Caco-2 (cell line): Measurements from ENCODE around the gene KRTAP4-12. TPM values are rescaled to one million over a fixed set of nuclear protein-coding genes. Genes with fewer than 3 reads are reported as not detected.
"Not testable (repeated sequence)": the region's sequence is repeated elsewhere in the genome, so short reads cannot be mapped to it uniquely, and the experiment has no call there.

Experiments
- BruUV-seq: library from RNA; stranded (reverse); fragments of 400-500 nt; replicated peaks from 2 replicates; lab custom pipeline; 2021; lab: Mats Ljungman, UMichigan
- CTCF ChIA-PET: fragments of 300-600 bp; sonication (Branson Sonifier 250); formaldehyde crosslinking; loops from one replicate; lab custom pipeline; 2022; ENCODE audit warnings: antibody characterized with exemption; lab: Charles Lee
- POLR2A ChIA-PET: fragments of 300-600 bp; sonication (Branson Sonifier 250); formaldehyde crosslinking; loops from one replicate; lab custom pipeline; 2022; ENCODE audit warnings: antibody characterized with exemption; lab: Charles Lee
- DNase-seq, 2 experiments: peaks; one replicate each; pipeline versions ENCODE4 v3.0.0 to v3.0.0-alpha.2; 2020 to 2022
- H3K27me3 ChIP-seq: replicated peaks from 2 replicates; pipeline ENCODE4 v1.6.0; 2011; ENCODE audit warnings: low read length; ENCODE audit not compliant: control insufficient read depth, insufficient read depth
- H3K36me3 ChIP-seq: 2 replicates; pipeline ENCODE4 v1.5.1; 2011; ENCODE audit warnings: low read length; ENCODE audit not compliant: control insufficient read depth, insufficient read depth
- H3K4me1 ChIP-seq: fragments of 250-450 bp; sonication (Bioruptor Pico); 2 replicates; pipeline ENCODE4 v1.5.1; 2020; ENCODE audit warnings: mild to moderate bottlenecking
- H3K4me3 ChIP-seq: 2 replicates; pipeline ENCODE4 v1.5.1; 2011; ENCODE audit warnings: low read depth, mild to moderate bottlenecking, control low read depth, low read length
- H3K9me3 ChIP-seq: fragments of 250-450 bp; sonication (Bioruptor Pico); 2 replicates; pipeline ENCODE4 v1.5.1; 2020; ENCODE audit warnings: mild to moderate bottlenecking, moderate library complexity
- H3K27ac Mint-ChIP-seq: one replicate; pipeline ENCODE4 v1.8.0; 2022; ENCODE audit warnings: mixed read lengths; ENCODE audit not compliant: unreplicated experiment
- H3K27me3 Mint-ChIP-seq: one replicate; pipeline ENCODE4 v1.8.0; 2022; ENCODE audit warnings: mixed read lengths; ENCODE audit not compliant: insufficient read depth, unreplicated experiment
- H3K36me3 Mint-ChIP-seq: one replicate; pipeline ENCODE4 v1.8.0; 2022; ENCODE audit warnings: mild to moderate bottlenecking, mixed read lengths; ENCODE audit not compliant: insufficient read depth, unreplicated experiment
- H3K4me1 Mint-ChIP-seq: one replicate; pipeline ENCODE4 v1.8.0; 2022; ENCODE audit warnings: low read depth, mixed read lengths; ENCODE audit not compliant: unreplicated experiment
- H3K4me3 Mint-ChIP-seq: one replicate; pipeline ENCODE4 v1.8.0; 2022; ENCODE audit warnings: mild to moderate bottlenecking, moderate library complexity, mixed read lengths; ENCODE audit not compliant: unreplicated experiment
- H3K9me3 Mint-ChIP-seq: one replicate; pipeline ENCODE4 v1.8.0; 2022; ENCODE audit warnings: mixed read lengths; ENCODE audit not compliant: unreplicated experiment
- intact Hi-C: fragments of 100-400 bp; cut with micrococcal nuclease; formaldehyde crosslinking; loops from one replicate; pipeline ENCODE4 v1.10.0; 2022; ENCODE audit not compliant: unreplicated experiment
- total RNA-seq: library from RNA; stranded (reverse); gene quantifications from 2 replicates; pipeline ENCODE4 v1.2.3, GENCODE V29; 2022
- TF ChIP-seq, protein P1 (sequence below), 2 experiments: fragments of 200-600 bp in 1 of 2; IDR thresholded peaks; 1 replicate in 1 of 2; 2 replicates in 1 of 2; pipeline versions ENCODE4 v1.5.1 to v1.8.0; 2011 to 2022; ENCODE audit warnings: antibody characterized with exemption in 1 of 2, control low read depth in 1 of 2, inconsistent platforms in 1 of 2, low read depth in 1 of 2, low read length in 1 of 2, mild to moderate bottlenecking in 1 of 2, moderate library complexity in 1 of 2; ENCODE audit not compliant: insufficient read depth in 1 of 2, severe bottlenecking in 1 of 2, unreplicated experiment in 1 of 2

KRTAP4-12 gene
- total RNA-seq, 1 experiment from 2014 or later, result not detected

DNA sequence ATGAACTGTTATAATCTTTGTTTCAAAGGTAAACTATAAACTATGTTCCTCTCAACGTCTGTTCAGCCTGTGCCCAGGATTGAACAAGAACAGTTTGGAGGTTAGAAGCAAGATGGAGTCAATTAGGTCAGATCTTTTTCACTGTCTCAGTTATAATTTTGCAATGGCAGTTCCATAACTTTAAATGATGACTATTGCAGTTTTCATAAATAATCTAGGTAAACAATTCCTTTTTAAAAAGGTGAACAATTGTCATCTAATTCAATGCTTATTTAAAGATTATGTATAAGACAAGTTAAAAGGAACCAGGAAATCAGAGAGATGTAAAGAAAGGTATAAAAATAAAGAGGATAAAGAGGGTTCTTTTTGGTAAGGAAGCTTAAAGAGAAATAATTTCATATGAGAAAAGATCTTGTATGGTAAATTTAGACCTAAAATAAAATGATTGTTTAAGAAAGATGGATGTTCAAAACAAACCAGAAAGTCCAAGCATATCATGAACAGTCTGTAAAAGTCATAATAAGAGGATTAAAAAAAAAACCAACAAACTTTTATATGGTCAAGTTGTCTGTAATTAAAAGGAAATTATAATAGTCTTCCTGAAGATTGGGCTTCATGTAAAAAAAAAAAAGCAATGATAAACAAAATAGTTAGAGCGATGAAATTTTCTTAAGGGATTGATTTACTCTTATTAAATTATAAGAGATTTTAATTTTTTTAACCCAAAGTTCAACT, 12.7 kb downstream of the KRTAP4-12 start:
- no peak overlapping the region for H3K27ac Mint-ChIP-seq
- TF ChIP-seq, protein P1, sequence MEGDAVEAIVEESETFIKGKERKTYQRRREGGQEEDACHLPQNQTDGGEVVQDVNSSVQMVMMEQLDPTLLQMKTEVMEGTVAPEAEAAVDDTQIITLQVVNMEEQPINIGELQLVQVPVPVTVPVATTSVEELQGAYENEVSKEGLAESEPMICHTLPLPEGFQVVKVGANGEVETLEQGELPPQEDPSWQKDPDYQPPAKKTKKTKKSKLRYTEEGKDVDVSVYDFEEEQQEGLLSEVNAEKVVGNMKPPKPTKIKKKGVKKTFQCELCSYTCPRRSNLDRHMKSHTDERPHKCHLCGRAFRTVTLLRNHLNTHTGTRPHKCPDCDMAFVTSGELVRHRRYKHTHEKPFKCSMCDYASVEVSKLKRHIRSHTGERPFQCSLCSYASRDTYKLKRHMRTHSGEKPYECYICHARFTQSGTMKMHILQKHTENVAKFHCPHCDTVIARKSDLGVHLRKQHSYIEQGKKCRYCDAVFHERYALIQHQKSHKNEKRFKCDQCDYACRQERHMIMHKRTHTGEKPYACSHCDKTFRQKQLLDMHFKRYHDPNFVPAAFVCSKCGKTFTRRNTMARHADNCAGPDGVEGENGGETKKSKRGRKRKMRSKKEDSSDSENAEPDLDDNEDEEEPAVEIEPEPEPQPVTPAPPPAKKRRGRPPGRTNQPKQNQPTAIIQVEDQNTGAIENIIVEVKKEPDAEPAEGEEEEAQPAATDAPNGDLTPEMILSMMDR (IDR thresholded peaks at IDR 0.05; ENCODE audit: insufficient read depth in 1 of 2, low read depth in 1 of 2, low read length in 1 of 2, severe bottlenecking in 1 of 2, unreplicated experiment in 1 of 2), result no peak
- CTCF ChIA-PET, result no interaction called here

DNA sequence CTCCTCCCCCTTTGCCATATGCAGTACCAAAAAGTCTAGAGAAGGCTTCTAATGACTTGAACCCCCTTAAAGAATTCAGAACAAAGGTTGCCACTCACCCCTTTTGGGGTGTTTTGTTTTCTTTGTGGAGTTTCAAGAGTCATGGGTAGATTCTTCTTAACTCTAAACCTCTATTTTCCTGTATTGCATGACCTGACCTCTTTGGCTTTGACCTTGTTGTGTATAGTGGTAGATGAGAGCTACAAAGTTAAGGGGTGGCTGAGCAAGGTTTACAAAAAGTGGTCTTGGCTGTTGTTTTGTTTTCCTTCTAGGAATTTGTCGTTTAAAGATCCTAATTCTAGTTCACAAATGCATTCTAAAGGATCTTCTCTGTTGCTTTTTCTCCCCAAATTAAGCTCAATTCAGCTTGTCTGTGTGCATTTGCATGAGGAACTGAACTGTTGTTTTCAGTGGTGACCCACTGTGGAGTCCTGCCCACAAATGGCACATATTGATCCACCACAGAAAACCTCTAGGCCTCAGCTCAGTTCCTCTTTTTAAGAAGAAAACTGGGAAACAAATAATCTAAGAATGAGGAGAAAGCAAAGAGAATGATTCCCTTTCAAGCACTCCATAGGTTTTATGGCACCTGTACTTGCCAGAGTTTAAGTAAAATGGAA, 15.1 kb downstream of the KRTAP4-12 start:
- H3K27ac Mint-ChIP-seq, CTCF ChIA-PET: not testable (repeated sequence)

More for the DNA sequence above, 12.7 kb downstream of the KRTAP4-12 start:
- DNase-seq, result no peak
- no peak overlapping the region for H3K4me3 ChIP-seq
- no peaks in the 10 kb centered on the region for H3K27me3 ChIP-seq
- Mint-ChIP-seq H3K27me3 (no peaks in the 10 kb centered on the region), H3K36me3 (no peaks in the 10 kb centered on the region), H3K9me3 (peaks cover 29% of the 10 kb centered on the region), H3K4me1 (no peaks in the 10 kb centered on the region), H3K4me3 (no peak overlapping the region)
- no peaks in the 10 kb centered on the region for H3K4me1 ChIP-seq
- intact Hi-C loops, result no loop called here
- H3K36me3 ChIP-seq, result no peaks in the 10 kb centered on the region
- H3K9me3 ChIP-seq, result peaks cover 10% of the 10 kb centered on the region
- POLR2A ChIA-PET, result no interaction called here
- BruUV-seq, result no TSS peak

DNA sequence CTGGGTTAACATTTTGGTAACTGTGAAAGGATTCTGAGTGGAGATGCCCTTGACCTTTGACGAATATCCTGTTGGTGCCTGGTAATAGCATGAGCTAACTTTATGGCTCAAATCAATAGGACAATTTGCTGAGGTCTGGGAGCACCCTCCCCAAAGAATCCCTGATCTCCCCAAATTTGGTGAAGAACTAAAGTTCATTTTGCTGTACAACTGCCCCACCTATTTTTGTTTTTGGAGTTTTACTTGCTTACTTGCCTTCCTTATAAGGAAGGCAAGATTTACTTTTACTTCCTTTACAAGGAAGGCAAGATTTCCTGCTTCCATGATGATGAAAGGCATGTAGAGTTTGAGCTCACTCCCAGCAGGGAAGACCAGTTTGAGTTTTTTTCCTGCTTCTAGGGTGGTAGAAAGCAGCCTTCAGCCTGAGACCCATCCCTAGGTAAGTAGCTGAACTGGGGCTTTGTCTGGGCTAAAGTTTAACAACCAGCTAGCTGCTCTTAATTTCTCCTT, 16.0 kb downstream of the KRTAP4-12 start:
- Mint-ChIP-seq H3K36me3 (no peaks in the 10 kb centered on the region), H3K4me3 (no peak overlapping the region), H3K27ac (no peak overlapping the region), H3K4me1 (no peaks in the 10 kb centered on the region), H3K27me3 (no peaks in the 10 kb centered on the region), H3K9me3 (peaks cover 29% of the 10 kb centered on the region)
- no peaks in the 10 kb centered on the region for H3K27me3 ChIP-seq
- no TSS peak for BruUV-seq
- ChIA-PET POLR2A (no interaction called here), CTCF (no interaction called here)
- no peaks in the 10 kb centered on the region for H3K36me3 ChIP-seq
- intact Hi-C loops, result no loop called here
- TF ChIP-seq, protein P1 (IDR thresholded peaks at IDR 0.05; ENCODE audit: insufficient read depth in 1 of 2, low read depth in 1 of 2, low read length in 1 of 2, severe bottlenecking in 1 of 2, unreplicated experiment in 1 of 2), result no peak
- H3K4me3 ChIP-seq, result no peak overlapping the region
- DNase-seq, result no peak
- H3K9me3 ChIP-seq, result peaks cover 14% of the 10 kb centered on the region
- no peaks in the 10 kb centered on the region for H3K4me1 ChIP-seq

More for the DNA sequence above, 15.1 kb downstream of the KRTAP4-12 start:
- H3K27me3 Mint-ChIP-seq, H3K4me1 ChIP-seq, H3K4me3 ChIP-seq, H3K27me3 ChIP-seq, H3K36me3 ChIP-seq, H3K4me1 Mint-ChIP-seq, BruUV-seq, H3K36me3 Mint-ChIP-seq, POLR2A ChIA-PET, H3K4me3 Mint-ChIP-seq, DNase-seq, intact Hi-C loops: not testable (repeated sequence)
- peaks cover 13% of the 10 kb centered on the region for H3K9me3 ChIP-seq
- H3K9me3 Mint-ChIP-seq, result peaks cover 29% of the 10 kb centered on the region

DNA sequence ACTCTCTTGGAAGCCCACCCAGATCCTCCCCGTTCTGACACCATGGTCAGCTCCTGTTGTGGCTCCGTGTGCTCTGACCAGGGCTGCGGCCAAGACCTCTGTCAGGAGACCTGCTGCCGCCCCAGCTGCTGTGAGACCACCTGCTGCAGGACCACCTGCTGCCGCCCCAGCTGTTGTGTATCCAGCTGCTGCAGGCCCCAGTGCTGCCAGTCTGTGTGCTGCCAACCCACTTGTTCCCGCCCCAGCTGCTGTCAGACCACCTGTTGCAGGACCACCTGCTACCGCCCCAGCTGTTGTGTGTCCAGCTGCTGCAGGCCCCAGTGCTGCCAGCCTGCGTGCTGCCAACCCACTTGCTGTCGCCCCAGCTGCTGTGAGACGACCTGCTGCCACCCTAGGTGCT, 18.6 kb downstream of the KRTAP4-12 start, which contains the start of gene KRTAP4-9:
Gene KRTAP4-9 (plus strand): TSS at position 43 of the 400 bp plus-strand sequence. CDS start 0 bp downstream, at position 43.
- POLR2A ChIA-PET, H3K36me3 Mint-ChIP-seq, H3K27me3 ChIP-seq, CTCF ChIA-PET, intact Hi-C loops, H3K27ac Mint-ChIP-seq, H3K4me1 ChIP-seq, DNase-seq, H3K4me3 ChIP-seq, H3K4me1 Mint-ChIP-seq, H3K27me3 Mint-ChIP-seq, H3K36me3 ChIP-seq, BruUV-seq, H3K9me3 ChIP-seq, H3K4me3 Mint-ChIP-seq: not testable (repeated sequence)
- peaks cover 14% of the 10 kb centered on the region for H3K9me3 Mint-ChIP-seq

DNA sequence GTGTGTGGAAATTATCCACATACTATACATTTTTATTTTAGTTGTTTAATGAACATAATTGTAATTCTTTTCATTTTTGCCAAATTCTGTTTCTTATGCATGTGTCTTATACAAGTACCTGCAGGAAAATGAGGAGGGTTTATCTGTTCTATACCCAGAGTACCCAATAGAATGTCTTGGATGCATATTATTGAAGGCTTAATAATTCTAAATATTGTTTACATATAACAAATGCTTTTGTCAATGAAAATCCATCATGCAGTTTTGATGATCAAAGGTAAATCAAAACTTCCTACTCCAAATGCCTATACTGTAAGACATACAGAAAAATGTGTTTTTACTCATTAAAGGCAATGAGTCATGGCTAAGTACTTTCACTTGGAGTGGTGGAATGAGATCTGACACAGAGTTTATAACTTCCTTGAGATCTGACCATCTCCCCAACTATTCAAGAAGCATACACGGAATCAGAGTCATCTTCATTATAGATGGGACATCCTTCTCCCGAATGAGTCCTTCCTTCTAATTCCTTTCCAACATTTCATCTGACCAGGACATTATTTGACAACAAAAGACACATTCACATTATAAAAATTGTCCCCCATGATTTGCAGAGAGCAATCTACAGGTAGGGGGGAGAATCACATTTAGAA, 19.5 kb downstream of the KRTAP4-12 start:
- POLR2A ChIA-PET, H3K36me3 Mint-ChIP-seq, H3K4me3 Mint-ChIP-seq, BruUV-seq, H3K4me1 Mint-ChIP-seq, H3K27me3 ChIP-seq, CTCF ChIA-PET, DNase-seq, H3K4me3 ChIP-seq, H3K27me3 Mint-ChIP-seq, H3K9me3 Mint-ChIP-seq, H3K9me3 ChIP-seq, H3K27ac Mint-ChIP-seq, intact Hi-C loops, H3K36me3 ChIP-seq, H3K4me1 ChIP-seq: not testable (repeated sequence)
